Loucy (cell line): ENCODE measurements around the gene PODNL1.

Source experiments
- EZH2phosphoT487 ChIP-seq: fragments of 200-600 bp; IDR thresholded peaks from 2 replicates; pipeline ENCODE4 v1.6.1; 2018; ENCODE audit warnings: antibody characterized with exemption, mild to moderate bottlenecking, moderate library complexity, borderline replicate concordance
- TF ChIP-seq, protein P1 (sequence below): fragments of 200-600 bp; sonication (generic); conservative IDR thresholded peaks from 2 replicates; pipeline ENCODE4 v1.5.1; 2014; ENCODE audit warnings: mild to moderate bottlenecking, antibody characterized with exemption, low read length

DNA sequence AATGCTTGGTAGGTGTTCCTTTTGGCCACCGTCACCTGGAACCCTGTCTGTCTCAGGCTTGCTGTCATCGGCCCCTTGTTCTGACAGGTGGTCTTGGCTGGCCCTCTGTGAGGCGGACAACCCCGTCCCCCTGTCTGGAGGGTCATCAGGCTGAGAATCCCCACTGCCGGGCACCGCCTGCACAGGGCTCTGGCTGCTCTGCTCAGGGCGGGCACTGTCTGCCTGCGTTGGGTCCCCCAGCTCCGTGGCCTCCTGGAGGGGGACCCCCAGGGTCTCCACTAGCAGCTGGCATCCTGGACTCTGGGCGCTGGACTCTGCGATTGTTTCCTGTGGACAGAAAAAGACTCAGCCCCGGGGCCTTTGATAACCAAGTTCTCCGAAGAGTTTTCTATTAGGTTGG lies 48.1 kb downstream of the PODNL1 start:
- TF ChIP-seq, protein P1, sequence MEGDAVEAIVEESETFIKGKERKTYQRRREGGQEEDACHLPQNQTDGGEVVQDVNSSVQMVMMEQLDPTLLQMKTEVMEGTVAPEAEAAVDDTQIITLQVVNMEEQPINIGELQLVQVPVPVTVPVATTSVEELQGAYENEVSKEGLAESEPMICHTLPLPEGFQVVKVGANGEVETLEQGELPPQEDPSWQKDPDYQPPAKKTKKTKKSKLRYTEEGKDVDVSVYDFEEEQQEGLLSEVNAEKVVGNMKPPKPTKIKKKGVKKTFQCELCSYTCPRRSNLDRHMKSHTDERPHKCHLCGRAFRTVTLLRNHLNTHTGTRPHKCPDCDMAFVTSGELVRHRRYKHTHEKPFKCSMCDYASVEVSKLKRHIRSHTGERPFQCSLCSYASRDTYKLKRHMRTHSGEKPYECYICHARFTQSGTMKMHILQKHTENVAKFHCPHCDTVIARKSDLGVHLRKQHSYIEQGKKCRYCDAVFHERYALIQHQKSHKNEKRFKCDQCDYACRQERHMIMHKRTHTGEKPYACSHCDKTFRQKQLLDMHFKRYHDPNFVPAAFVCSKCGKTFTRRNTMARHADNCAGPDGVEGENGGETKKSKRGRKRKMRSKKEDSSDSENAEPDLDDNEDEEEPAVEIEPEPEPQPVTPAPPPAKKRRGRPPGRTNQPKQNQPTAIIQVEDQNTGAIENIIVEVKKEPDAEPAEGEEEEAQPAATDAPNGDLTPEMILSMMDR, result no peak
- TF ChIP-seq EZH2phosphoT487, result no peak
